Hepatocyte (in vitro differentiated cells): Measurements from ENCODE around the gene KIF22.

ENCODE experiments used
- CTCF ChIP-seq: fragments of 200-600 bp; sonication (generic); IDR thresholded peaks from 2 replicates; pipeline ENCODE4 v1.5.1; 2016; ENCODE audit warnings: antibody characterized with exemption, mild to moderate bottlenecking; ENCODE audit not compliant: poor library complexity
- EZH2 ChIP-seq: fragments of 200-600 bp; sonication (generic); IDR thresholded peaks from 2 replicates; pipeline ENCODE4 v1.6.1; 2016; ENCODE audit warnings: antibody characterized with exemption, mild to moderate bottlenecking, borderline replicate concordance
- EZH2phosphoT487 ChIP-seq: fragments of 200-600 bp; sonication (generic); IDR thresholded peaks from one replicate; pipeline ENCODE4 v1.6.1; 2018; ENCODE audit warnings: antibody characterized with exemption, mild to moderate bottlenecking, low read depth, moderate library complexity; ENCODE audit not compliant: unreplicated experiment, severe bottlenecking

GRCh38 chr16:29830774-29831173, 40.2 kb downstream of the KIF22 start:
- TF ChIP-seq CTCF (no peak), EZH2 (no peak), EZH2phosphoT487 (no peak)
